ENCODE results near the gene DNAH1. TPM values are rescaled to one million over a fixed set of nuclear protein-coding genes. Genes with fewer than 3 reads are reported as not detected.
A peak's percentile ranks its signal among the peaks of the same experiment; 100 is the strongest.
"Not testable (repeated sequence)": the region's sequence is repeated elsewhere in the genome, so short reads cannot be mapped to it uniquely, and the experiment has no call there.

Gene DNAH1
- total RNA-seq, 1 donor from 2014 or later: 8.2 TPM

DNA sequence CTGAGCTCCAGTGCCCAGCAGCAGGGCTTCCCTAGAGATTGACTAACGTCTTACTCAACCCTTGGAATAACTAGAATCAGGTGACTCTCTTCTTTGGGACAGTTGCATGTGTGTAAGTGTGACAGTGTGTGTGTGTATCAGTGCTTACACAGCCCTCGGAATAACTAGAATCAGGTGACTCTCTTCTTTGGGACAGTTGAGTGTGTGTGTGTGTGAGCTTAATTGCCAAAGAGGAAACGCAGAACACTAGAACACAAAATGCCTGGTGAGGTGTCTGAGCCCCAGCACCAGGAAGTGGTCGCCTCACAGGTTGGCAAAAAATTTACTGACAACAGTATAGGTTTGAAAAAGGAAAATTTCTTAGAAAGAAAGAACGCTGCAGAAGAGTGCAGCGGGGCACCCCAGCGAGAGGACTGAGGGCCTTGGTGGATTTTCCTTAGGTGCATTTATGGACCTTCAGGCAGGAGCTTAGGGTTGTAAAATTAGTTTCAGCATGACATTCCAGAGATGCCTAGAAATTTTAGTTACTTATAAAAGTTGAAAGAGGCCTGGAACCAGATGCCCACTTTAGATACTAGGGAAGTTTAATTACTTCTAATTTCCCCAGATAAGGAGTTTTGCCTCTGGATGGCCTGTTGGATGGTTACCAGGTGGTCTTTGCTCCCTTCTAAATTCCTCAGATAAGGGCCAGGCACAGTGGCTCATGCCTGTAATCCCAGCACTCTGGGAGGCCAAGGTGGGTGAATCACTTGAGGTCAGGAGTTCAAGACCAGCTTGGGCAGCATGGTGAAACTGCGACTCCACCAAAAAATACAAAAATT lies 33.9 kb upstream of the DNAH1 start:
- Mint-ChIP-seq H3K36me3 (no peaks in the 10 kb centered on the region), H3K4me1 (peaks cover 46% of the 10 kb centered on the region), H3K9me3 (no peaks in the 10 kb centered on the region), H3K27me3 (ENCODE audit: low read depth) (no peaks in the 10 kb centered on the region), H3K27ac (peak overlapping the region; percentile 93), H3K4me3 (no peak overlapping the region)
- TF ChIP-seq, protein P1, sequence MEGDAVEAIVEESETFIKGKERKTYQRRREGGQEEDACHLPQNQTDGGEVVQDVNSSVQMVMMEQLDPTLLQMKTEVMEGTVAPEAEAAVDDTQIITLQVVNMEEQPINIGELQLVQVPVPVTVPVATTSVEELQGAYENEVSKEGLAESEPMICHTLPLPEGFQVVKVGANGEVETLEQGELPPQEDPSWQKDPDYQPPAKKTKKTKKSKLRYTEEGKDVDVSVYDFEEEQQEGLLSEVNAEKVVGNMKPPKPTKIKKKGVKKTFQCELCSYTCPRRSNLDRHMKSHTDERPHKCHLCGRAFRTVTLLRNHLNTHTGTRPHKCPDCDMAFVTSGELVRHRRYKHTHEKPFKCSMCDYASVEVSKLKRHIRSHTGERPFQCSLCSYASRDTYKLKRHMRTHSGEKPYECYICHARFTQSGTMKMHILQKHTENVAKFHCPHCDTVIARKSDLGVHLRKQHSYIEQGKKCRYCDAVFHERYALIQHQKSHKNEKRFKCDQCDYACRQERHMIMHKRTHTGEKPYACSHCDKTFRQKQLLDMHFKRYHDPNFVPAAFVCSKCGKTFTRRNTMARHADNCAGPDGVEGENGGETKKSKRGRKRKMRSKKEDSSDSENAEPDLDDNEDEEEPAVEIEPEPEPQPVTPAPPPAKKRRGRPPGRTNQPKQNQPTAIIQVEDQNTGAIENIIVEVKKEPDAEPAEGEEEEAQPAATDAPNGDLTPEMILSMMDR (IDR thresholded peaks at IDR 0.05; ENCODE audit: unreplicated experiment): no peak
- no peak for DNase-seq (ENCODE audit: low spot score in 2 of 2, unreplicated experiment in 2 of 2)

DNA sequence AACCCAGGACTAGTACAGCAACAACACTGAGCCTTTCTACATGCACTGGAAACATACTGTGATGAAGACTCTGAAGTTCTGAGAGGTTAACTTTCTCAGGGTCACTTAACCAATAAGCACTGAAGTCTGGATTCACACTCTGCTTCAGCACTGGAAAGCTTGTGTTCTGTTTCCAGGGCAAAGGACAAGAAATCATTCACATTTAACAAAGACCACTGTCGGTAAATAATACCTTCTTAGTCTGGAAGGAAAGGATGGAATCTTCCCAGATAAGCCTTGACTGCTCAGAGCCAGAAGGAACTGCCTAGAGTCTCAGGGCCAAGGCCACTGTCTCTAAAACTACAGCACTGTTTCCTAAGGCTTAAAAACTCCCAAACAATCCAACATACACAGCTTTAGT lies 32.8 kb upstream of the DNAH1 start:
- Mint-ChIP-seq H3K36me3 (no peaks in the 10 kb centered on the region), H3K4me3 (no peak overlapping the region), H3K27ac (peak overlapping the region; percentile 87), H3K27me3 (ENCODE audit: low read depth) (no peaks in the 10 kb centered on the region), H3K4me1 (peaks cover 45% of the 10 kb centered on the region), H3K9me3 (no peaks in the 10 kb centered on the region)
- TF ChIP-seq, protein P1 (IDR thresholded peaks at IDR 0.05; ENCODE audit: unreplicated experiment): no peak
- DNase-seq (ENCODE audit: low spot score in 2 of 2, unreplicated experiment in 2 of 2): no peak

DNA sequence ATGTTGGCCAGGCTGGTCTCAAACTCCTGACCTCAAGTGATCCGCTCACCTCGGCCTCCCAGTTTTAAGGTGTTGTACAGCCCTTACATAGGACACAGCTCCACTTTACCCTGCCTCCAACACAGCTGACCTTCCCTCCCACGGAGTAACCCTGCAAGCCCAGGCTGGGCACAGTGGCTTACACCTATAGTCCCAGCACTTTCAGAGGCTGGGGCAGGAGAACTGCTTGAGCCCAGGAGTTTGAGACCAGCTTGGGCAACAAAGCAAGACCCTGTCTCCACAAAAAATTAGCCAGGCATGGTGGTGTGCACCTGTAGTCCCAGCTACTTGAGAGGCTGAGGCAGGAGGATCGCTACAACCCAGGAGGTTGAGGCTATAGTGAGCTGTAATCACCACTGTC lies 32.1 kb upstream of the DNAH1 start:
- H3K4me3 Mint-ChIP-seq; DNase-seq (ENCODE audit: low spot score in 2 of 2, unreplicated experiment in 2 of 2); H3K27me3 Mint-ChIP-seq (ENCODE audit: low read depth); H3K27ac Mint-ChIP-seq; H3K9me3 Mint-ChIP-seq; H3K36me3 Mint-ChIP-seq: not testable (repeated sequence)
- H3K4me1 Mint-ChIP-seq: peaks cover 41% of the 10 kb centered on the region

DNA sequence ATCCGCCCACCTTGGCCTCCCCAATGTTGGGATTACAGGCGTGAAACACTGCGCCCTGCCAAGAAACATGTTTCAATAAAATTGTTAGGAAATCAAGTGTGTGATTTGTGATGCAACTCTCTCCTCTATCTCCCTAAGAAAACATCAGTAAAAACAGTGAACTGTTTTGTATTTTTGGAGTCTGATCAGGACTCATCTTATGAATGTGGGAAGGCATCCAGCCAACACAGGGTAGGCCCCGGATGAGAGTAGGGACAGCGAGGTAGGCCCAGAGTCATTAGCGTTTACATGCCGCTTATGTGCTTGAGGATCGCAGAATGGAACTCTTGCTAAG lies 29.4 kb upstream of the DNAH1 start:
- DNase-seq (ENCODE audit: low spot score in 2 of 2, unreplicated experiment in 2 of 2): no peak
- H3K9me3 Mint-ChIP-seq: no peaks in the 10 kb centered on the region
- H3K27me3 Mint-ChIP-seq (ENCODE audit: low read depth): no peaks in the 10 kb centered on the region
- peak overlapping the region; percentile 99 for H3K4me3 Mint-ChIP-seq
- H3K36me3 Mint-ChIP-seq: no peaks in the 10 kb centered on the region
- peak overlapping the region; percentile 100 for H3K27ac Mint-ChIP-seq
- H3K4me1 Mint-ChIP-seq: peaks cover 24% of the 10 kb centered on the region
- TF ChIP-seq, protein P1 (IDR thresholded peaks at IDR 0.05; ENCODE audit: unreplicated experiment): no peak

DNA sequence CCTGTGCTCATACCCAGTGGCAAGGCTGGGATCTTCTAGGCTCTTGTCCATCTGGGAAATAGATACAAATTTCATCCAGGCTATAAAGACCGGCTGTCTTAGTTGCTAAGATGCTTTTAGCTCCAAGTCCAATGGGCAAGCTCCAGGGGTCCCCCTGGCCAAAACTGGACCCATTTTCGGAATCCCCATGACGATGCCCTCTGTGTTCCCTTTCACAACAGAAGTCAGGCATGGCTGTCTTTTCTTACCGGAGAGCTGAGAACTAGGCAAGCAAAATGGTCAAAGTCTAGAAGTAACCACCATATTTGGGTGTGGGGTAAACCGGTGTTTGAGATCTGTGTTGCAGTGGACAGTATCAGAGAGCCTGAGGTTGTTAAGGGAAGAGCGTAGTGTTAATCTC lies 27.4 kb upstream of the DNAH1 start:
- H3K4me3 Mint-ChIP-seq: peak overlapping the region; percentile 99
- no peak for DNase-seq (ENCODE audit: low spot score in 2 of 2, unreplicated experiment in 2 of 2)
- no peaks in the 10 kb centered on the region for H3K36me3 Mint-ChIP-seq
- H3K9me3 Mint-ChIP-seq: no peaks in the 10 kb centered on the region
- peak overlapping the region; percentile 100 for H3K27ac Mint-ChIP-seq
- peaks cover 8% of the 10 kb centered on the region for H3K4me1 Mint-ChIP-seq
- TF ChIP-seq, protein P1 (IDR thresholded peaks at IDR 0.05; ENCODE audit: unreplicated experiment): no peak
- H3K27me3 Mint-ChIP-seq (ENCODE audit: low read depth): no peaks in the 10 kb centered on the region

DNA sequence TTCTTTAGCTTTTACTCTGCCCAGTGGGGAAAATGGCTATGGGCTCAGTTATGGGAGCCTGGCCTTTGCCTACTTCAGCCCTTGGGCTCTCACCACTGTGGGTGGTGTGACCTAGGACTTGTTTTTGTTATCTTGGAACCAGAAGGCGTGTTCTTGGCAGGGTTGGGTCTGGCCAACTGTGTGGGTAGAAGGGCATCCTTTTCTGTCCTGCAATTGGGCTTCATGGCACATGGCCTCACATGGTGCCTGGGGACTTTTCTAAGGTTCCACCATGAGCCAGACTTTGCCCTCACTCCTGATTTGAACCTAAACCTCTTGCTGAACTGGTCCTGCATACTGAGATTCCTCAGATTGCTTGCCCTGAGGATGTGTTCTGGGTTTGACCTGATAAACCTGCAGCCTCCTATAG lies 26.8 kb upstream of the DNAH1 start:
- H3K4me3 Mint-ChIP-seq: peak overlapping the region; percentile 99
- H3K27ac Mint-ChIP-seq: no peak overlapping the region
- no peaks in the 10 kb centered on the region for H3K27me3 Mint-ChIP-seq (ENCODE audit: low read depth)
- H3K36me3 Mint-ChIP-seq: no peaks in the 10 kb centered on the region
- H3K4me1 Mint-ChIP-seq: peaks cover 8% of the 10 kb centered on the region
- no peaks in the 10 kb centered on the region for H3K9me3 Mint-ChIP-seq
- TF ChIP-seq, protein P1 (IDR thresholded peaks at IDR 0.05; ENCODE audit: unreplicated experiment): no peak
- DNase-seq (ENCODE audit: low spot score in 2 of 2, unreplicated experiment in 2 of 2): no peak

Measured in mesothelial cell of epicardium (in vitro differentiated cells).